SK-N-SH (cell line): ENCODE measurements around the gene CHMP6.

Experiments used
- CTCF ChIP-seq: fragments of 200-600 bp; sonication (generic); IDR thresholded peaks from 2 replicates; pipeline ENCODE4 v1.6.1; 2017; ENCODE audit warnings: antibody characterized with exemption, mild to moderate bottlenecking, moderate library complexity
- EZH2phosphoT487 ChIP-seq: fragments of 200-600 bp; sonication (generic); IDR thresholded peaks from 2 replicates; pipeline ENCODE4 v1.6.1; 2017; ENCODE audit warnings: low read depth, mixed run types, mild to moderate bottlenecking, antibody characterized with exemption, moderate library complexity, borderline replicate concordance
- FOXM1 ChIP-seq: IDR thresholded peaks from 2 replicates; pipeline ENCODE4 v1.4.0; 2012; ENCODE audit warnings: low read depth, mild to moderate bottlenecking
- MAX ChIP-seq: IDR thresholded peaks from 2 replicates; pipeline ENCODE4 v1.4.0; 2012; ENCODE audit warnings: low read depth
- TF ChIP-seq, protein P1 (sequence below): fragments of 150-350 bp; IDR thresholded peaks from 2 replicates; pipeline ENCODE4 v1.6.1; 2017; ENCODE audit warnings: antibody characterized with exemption, low read length, low read depth, borderline replicate concordance
- TF ChIP-seq, protein P2 (sequence below): IDR thresholded peaks from 2 replicates; pipeline ENCODE4; 2012

DNA sequence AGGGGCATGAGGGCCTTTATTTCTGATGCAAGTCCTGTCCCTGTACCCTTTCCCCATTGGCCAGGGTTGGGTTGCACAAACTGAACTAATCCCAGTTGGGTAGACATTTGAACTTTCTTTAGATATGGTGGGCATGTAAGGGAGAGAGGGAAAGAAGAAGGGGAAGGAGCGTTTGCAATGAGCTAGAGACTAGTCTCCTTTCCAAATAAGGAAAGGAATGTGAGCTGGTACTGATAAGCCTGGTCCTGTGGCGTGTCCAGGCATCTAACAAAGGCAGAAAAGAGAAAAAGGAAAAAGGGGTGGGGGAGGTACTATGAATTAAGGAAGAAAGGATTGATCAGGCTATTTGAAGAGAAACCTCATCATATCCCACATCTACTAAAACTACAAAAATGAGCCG lies 20.3 kb downstream of the CHMP6 start:
- TF ChIP-seq EZH2phosphoT487 (no peak), CTCF (no peak), FOXM1 (no peak), MAX (no peak)
- TF ChIP-seq, protein P1, sequence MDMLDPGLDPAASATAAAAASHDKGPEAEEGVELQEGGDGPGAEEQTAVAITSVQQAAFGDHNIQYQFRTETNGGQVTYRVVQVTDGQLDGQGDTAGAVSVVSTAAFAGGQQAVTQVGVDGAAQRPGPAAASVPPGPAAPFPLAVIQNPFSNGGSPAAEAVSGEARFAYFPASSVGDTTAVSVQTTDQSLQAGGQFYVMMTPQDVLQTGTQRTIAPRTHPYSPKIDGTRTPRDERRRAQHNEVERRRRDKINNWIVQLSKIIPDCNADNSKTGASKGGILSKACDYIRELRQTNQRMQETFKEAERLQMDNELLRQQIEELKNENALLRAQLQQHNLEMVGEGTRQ = no peak
- TF ChIP-seq, protein P2, sequence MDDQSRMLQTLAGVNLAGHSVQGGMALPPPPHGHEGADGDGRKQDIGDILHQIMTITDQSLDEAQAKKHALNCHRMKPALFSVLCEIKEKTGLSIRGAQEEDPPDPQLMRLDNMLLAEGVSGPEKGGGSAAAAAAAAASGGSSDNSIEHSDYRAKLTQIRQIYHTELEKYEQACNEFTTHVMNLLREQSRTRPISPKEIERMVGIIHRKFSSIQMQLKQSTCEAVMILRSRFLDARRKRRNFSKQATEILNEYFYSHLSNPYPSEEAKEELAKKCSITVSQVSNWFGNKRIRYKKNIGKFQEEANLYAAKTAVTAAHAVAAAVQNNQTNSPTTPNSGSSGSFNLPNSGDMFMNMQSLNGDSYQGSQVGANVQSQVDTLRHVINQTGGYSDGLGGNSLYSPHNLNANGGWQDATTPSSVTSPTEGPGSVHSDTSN = no peak
